AG08395 (cell line): ENCODE data around the gene MGAT5.

Experiments used
- DNase-seq: peaks from one replicate; pipeline ENCODE4 v3.0.0; 2012; ENCODE audit warnings: mixed read lengths, low spot score

Gene MGAT5

DNA sequence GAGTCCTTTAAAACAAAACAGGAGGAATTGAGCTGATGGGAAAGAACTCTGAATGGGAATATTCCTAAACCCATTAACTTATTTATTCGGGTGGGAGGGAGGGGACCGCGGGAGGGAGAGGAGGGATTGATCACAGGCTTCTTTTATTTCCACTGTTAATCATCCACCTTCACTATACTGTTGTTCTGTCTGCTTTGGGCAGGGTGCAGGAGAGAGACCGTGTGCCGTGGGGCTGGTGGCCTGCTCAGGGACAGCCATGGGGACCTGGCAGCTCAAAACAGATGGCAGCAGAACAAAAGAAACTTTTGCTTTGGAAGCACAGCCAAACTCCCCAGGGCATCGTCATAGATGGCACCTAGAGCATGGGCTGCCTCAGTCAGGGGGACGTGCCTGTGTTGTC lies 195.3 kb downstream of the MGAT5 start:
- DNase-seq: no peak

DNA sequence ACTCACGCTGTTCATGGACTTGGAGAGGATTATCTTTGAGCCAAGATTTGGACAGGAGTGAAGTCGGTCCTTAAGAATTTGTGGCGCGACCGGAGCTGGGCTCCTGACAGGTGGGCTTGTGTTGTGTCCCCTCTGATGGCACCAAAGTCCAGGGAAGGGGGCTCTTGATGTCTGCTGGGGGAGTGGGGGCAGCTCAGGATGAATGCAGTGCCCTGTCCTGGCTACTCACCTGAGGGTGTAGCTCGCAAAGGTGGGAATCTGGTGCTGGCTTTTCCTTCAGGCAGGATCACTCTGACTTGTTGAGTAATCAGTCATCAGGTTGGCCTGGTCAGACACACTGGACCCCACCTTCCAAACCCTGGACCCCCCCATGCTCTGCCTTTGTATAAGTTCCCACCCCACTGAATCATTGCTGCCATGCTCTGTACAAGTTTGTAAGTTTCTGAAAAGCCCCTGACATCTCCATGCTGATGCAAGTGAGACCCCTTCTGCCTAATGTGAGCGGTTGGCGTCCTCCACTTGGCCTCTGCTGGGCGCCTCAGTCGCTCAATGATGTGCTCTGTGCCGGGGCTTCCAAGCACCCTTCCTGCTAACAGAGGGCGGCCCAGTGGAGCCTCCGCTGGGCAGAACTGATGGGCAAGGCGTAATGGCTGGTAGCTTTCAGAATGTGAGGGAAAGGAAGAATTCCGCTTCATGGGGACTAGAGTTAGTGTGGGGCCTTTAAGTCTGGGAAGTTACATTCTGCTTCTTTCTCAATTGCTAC lies 196.1 kb downstream of the MGAT5 start:
- DNase-seq: no peak

DNA sequence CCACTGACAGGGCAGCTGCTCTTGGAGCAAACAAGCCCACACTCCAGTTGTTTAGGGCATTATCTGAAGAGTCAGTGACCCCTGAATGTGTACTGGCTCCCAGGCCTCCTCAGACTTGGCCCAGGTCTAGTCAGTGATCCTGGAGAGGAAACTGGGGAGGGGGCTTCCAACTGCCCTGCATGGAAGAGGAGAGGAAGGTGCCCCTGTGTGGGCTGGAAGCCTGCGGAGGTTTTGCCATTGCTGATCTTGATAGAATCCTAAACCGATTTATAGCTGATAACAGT lies 197.4 kb downstream of the MGAT5 start:
- DNase-seq: no peak

DNA sequence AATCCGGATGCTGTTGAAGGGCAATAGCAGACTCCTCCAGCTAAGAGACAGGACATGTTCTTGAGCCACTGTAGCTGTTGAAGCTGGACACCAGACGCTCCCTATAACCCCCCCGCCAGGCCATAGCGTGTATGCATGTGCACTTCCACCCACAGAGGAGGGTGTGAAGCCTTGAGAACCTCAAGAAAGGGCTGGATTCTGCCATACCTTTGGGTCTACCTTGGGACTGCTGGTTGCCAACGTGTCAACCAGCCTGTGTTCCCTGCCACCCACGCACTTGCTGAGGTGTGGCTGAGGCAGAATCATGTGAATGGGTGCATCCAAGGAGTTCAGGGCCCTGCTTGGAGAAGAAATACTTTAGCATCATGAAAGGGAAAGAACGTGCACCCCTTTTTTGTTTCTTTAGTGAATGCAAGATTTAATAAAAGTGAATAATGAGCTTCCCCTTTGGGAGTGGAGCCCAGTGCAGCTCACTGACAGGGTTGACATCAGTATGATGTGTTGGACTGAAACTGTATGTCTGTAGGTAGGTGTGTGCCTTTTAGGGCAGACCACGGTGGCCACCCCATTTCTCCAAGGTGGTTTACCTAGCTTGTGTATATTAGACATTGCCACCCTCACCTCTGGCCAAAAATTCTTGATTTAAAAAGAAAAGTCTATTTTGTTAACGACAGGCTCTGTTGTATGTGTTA lies 198.3 kb downstream of the MGAT5 start:
- no peak for DNase-seq

DNA sequence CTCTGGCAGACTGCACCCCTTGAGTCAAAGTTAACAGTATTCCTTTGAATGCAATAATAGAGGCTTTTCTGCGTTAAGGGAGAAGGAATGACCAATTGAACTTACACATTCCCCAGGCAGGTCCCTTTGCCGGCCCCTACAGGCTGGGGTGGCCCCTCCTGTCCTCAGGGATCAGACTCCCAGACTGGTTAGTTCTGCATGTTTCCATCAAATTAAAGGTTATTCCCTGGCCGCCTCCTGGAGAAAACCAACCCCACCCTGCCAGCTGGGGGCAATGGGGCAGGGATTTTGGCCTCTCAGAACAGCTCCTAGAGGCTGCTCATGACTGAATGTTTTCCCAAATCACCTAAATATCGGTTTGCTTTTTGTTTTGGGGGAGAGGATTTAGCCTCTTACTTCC lies 199.6 kb downstream of the MGAT5 start:
- DNase-seq: no peak

DNA sequence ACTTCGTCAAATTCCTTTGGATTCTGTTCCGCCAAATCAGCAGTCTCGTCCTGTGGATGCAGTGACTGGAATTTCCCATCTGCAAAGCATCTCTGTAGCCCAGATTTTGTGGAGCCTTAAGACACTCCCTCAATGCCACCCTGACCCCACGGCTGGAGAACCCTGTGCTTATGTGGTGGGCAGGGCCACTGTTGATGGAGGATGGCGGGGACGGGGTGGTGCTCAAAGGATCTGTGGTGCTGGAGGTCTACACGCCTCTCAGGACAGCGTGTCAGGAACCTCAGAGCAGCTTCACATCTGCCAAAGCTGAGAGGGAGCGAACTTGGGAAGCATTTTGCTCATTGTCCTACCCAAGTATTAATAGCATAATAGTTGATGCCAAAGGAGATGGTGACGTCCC lies 200.1 kb downstream of the MGAT5 start:
- DNase-seq: no peak

DNA sequence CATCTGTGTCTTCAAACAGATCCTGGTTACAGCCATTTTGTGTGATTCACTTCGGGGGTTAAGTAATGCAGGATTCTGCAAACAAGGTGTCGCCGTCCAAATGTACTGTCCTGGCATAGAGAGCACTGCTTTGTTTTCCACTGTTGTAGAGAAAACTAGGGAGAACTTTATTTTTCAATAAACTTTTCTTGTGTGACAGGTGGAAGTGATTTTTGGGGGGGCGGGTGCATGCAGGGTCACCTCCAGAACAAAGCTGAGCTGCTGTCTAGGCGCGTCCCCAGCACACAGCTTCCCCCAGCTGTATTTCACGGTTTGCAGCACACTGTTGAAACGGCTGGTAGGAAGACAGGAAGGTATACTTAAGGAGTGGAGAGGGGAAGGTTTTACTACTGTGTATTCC lies 200.6 kb downstream of the MGAT5 start:
- no peak for DNase-seq

DNA sequence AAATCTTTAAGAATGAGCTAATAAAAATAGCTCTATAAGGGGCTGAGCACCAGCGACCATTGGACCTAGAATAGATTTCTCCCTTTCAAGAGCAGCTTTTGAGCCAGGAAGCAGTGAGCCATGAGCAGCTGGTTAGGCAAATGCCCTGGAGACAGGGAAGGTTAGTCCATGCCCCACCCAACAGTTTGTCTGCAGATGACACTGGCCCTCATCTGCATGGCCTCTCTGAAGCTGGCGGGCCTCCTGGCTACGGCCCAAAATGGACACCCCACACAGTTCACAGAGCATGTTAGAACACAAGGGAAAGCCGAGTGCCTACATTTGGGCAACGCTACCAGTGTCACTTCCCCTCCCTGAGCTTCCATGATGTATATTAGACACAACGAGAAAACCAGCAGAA lies 201.1 kb downstream of the MGAT5 start:
- no peak for DNase-seq

DNA sequence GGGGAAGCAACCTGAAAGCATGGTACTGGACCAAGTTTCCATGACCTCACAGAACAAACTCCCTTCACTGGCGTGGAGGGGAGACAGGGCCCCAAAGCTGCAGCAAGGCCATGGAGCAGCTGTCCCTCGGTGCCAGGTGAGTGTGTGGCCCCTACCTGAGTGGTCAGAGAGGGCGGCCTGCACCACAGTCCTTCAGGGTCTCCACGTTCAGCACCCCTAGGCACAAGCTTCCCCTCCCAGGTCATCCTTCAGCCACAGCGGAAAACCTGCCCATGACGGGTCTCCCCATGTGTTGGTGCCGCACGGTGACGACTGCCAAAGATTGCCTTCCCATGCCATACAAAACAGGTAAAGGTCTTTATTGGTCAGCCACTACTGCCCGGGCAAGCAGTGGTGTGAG lies 201.6 kb downstream of the MGAT5 start:
- no peak for DNase-seq

DNA sequence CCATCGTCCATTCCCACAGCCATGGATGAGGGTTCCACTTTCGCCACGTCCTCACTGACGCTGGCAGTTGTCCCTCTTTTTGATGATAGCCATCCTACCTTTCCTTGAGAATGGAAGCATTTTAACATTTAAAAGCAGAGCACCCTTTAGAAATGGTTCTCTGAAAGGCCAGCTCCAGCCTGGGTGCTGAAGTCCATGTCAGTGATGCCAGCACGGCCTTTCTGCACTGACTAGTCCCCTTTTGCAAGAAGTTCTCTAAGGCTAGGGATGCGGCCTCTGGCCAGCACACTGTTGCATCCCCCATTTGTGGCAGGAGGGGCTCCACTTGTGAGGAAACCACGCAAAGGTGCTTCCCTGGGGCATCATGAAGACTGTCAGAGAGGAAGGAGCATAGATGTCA lies 203.5 kb downstream of the MGAT5 start:
- no peak for DNase-seq

DNA sequence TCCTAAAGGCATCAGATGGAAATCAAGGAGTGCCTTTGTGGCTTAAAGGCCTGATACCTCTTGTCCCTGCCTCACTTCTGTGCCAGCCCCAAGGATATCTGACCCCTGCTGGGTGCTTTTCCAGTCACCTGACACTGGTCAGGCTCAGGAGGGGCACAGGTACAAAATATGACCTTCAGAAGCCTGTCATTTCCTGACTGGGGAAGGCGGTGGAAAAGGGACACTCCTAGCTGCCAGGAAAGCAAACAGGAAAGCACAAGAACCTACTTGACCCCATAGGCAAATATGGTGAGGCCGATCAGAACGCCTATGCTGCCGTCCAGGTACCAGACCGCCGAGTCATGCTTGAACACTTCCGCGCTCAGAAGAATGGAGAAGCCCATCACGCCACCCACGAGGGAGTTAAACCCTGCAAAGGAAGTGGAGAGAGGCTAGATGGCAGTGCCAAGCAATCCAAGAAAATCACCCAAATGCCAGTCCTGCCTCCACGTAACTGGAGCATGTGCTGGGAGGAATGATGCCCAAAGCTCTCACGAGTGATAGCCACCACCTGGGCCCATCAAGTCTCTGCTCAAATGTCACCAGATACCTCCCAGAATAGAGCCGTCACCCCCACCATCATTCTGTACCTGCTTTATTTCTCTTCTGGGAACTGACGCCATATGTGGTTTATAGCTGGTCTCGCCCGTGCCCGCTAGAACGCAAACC lies 204.0 kb downstream of the MGAT5 start:
- no peak for DNase-seq

DNA sequence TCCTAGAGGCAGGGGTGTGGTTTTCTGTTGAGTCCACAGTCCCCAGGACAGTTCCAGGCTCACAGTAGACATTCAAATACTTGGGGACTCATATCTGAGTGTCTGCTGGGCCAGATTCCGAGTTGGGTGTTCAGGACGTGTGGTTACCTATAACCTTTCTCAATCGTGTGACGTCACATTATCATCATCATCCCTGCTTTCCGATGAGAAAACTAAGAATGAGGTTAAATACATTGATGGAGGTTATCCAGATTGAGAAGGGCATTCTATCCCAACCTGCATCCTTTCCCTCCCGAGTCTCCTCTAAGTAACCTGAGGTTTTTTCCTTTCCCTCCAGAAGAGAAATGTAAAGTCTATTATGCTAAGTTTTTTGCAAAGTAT lies 204.6 kb downstream of the MGAT5 start:
- no peak for DNase-seq

DNA sequence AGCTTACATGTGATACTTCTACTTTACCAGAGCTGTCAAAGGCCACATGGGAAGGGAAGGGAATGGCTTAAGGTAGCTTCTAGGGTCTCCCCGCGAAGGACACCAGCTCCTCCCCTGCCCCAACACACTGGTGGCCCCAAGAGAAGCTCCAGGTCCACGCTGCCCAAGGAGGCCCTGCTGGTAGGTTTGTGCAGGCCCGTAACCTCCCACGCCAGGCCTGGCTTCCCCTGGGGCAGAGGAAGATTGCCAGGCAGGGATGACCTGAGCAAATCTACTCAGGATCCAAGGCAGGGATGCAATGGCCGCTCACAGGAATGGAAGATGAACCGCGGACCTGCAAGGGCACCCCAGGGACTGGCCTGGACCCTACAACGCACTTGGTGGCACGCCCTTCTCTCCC lies 205.1 kb downstream of the MGAT5 start:
- no peak for DNase-seq

DNA sequence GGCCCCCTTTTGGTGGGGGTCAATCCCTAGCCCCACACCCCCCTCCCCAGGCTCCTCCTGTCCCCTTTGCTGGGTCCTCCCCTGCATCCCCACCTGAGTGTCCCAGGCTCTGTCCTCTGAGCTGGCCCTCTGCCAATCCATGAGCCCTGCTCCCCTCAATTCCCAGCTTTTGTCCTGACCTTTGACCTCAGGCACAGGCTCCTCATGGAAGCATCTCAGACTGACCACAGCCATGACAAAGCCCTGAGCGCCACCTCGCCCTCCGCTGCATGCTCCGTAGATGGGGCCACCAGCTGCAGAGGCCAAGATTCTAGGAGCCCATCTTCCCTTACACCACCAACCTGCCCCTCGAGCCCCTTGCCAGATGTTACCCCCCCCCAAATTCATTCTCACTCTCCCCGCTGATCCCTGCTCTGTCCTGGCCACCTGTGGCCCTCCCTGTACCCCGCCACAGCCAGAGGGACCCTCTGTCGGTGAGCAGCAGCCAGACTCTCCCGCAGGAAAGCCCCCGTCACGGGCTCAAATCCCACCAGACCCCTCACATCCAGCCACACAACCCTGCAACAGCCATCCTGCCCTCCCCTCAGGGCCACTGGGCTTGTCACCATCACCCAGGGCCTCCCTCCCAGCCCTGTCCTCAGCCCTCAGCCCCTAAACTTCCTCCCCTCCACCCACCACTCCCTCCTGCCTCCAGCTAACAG lies 206.0 kb downstream of the MGAT5 start:
- no peak for DNase-seq

DNA sequence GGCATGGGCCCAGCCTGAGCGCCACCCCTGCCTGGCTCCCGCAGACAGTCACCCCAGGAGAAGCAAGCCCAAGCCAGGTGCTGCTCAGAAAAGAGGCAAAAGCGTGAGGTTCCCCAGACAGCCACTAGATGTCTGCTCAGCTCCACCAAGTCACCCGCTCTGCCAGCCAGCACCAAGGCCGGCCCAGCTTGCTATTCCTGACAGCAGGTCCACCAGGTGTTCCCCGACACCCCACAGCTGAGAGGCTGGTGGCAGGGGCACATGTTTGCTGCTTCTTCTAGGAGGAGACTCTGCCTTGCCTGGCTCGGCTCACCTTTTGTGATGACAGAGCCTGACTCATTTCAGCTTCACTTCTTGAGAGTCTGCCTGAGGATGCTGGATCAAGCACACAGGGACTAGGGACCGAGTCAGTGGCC lies 206.7 kb downstream of the MGAT5 start:
- DNase-seq: peak; percentile 67

DNA sequence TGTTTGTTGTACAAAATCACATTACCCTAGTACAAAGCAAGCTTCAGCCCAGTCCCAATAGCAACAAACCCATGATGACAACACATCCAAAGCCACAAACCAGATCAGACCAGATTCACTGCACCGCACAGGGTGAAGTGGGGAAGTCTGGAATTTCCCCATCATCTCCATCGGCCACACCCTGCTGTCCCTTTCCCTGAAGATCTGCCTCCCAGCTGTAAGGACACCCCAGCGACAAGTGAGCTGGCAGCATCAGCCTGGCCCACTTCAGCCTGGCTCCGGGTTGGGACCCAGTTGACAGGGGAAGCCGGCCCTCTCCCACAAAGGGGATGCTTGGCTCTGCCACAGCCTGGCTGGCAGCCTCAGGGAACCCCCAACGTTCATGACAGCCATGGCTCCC lies 207.6 kb downstream of the MGAT5 start:
- DNase-seq: peak; percentile 49

DNA sequence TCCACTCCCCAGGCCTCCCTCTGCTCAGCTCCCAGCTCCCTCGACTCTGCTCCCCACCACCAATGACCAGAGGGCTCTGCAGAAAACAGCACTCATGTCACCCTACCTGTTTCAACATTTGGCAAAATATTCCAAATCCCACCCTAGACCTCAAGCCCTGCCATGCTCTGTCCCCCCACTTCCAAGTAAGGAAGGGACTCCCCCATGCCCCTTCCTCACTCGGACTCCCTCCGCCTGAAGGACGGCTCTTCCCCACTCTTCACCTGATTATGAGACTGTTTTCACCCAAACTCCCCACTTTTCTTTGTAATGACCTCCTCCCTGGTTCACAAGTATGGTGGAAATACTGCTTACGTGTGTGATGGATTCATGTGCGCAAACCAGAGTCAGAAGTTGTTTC lies 208.4 kb downstream of the MGAT5 start:
- no peak for DNase-seq

DNA sequence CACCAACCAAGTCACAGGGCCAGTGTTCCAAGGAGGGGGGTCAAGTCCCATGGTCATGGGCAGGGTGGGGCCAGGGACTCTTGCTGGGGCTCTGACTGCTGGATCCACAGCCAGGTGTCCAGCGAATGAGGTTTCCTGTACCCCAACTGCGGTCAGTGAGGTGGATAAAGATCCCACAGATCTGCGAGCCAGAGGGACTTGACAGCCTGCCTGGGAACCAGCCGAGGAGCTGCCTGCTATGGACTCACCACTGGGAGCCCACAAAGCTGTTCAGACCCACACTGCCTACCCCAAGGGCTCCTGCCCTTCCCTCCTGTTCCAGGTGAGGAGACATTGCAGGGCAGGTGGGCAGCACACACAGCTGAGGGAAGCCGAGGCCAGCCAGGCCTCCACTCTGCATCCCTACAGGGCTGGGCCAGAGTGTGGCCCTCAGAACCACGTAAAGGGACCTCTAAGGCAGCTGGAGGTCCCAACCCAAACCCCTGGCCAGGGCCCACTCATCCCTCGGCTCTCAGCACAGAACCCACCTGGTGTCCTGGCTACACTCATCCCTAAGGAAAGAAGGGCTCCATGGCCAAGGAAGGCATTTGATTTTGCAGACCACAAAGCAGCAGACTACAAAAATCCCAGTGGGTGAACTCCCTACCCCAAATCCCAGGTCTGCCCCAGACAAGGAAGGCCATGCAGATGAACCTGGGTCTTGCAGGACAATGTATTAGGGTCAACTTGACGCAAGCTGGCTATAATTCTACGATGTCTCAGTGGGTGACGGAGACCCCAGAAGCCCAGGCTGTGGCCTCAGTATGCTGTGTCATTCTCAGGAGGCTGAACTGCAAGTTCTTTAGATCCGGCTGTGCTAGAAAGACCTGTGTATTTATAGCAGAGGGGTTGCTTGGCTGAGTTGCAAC lies 209.2 kb downstream of the MGAT5 start:
- DNase-seq: no peak

DNA sequence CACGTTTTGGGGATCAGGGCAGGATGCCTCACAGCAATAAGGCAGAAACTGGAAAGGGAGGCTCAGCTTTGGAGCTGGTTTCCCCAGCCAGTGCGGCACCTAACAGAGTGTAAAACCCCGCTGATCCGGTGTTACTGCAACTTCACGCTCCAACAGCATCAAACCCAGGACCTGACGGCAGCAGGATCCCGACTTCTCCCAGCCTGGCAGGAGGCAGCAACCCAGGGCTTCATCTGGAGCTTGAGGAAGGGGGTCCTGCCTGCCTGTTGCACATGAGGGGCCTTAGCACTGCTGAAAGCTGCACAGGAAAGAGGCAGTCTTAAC lies 209.8 kb downstream of the MGAT5 start:
- DNase-seq: no peak

DNA sequence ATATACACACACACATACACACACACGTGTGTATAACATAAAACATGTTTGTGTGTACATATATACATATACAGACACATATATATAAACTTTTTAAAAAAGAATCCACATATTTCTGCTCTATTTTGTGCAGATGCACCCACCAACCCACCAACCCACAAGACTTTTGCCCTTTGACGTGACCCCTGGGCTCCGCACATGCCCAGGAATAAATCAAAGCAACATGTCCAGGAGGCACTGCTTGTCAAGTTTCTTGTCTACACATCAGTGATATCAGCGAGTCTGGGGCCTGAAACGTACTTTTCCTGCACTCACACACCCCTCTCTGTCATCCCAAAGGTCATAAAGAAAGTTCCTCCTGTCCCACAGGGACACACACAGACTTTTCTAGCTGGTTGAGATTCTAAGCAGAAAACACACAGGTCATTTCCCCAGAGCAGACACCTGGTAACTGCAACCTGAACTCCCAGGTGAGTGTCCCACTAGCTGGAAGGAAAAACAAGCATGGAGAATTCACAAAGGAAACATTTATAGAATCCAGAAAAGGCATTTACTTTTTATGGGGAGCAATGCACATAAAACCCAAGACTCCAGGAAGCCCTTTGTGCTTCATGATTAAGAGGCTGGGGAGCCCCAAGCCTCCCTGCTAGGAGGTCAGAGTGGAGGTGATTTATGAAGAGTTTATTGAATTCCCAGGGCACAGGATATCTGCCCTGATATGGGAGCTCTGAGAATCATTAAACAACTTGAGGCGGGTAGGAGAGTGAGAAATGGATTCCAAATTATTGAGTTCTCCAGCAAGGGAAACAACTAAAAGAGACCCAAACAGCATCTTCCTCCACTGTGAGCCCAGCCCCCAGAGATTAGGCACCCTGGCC lies 211.6 kb downstream of the MGAT5 start:
- no peak for DNase-seq

DNA sequence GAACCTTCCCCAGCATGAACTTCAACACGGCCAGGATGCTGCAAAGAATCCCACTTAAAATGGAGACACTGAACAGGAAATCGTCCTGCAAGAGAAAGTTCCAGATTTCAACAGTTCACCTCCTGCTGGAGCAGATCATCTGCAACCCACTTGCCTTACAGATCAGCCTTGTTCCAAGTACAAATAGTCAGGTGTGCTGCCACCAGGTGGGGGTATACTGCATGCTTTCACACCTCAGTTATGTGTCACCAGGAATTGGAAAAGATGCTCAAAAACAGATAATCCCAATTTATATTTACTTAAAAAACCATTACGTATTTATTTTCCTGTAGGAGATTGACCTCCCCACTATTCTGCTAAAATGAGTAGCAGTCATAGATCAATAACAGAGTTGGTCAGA lies 212.3 kb downstream of the MGAT5 start:
- no peak for DNase-seq
